ENCODE results near the gene RANBP10. TPM values are rescaled to one million over a fixed set of nuclear protein-coding genes. Genes with fewer than 3 reads are reported as not detected.

The RANBP10 gene
- total and polyA plus RNA-seq, 2 of the 13 experiments (the other 11 are each of a cell fraction or from before 2014, with no cell fraction given): 9.2 to 22.7 TPM

DNA sequence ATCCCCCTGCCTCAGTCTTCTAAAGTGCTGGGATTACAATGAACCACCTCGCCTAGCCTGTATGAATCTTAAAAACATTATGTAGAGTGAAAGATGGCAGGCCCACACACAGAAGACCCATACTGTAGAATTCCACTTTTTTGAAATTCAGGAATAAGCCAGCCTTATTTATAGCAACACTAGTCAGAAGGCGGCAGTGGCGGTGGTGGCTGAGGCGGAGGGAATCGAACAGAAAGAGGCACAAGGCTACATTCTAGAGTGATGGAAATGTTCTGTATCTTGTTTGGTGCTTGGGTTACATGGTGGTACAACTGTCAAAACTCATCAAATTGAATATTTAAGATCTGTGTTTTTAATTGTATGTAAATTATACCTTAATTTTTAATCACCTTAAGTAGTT is 98.6 kb downstream of the RANBP10 start:
- in situ Hi-C loops (cut with HindIII; ENCODE audit: extremely low pct_ligation_motif_present, low pct_unique_long_range_greater_than_20kb): no loop called here
- Histone ChIP-seq H2AFZ (ENCODE audit: low read length) (no peak overlapping the region), H3K4me1 (ENCODE audit: insufficient read depth, low read length) (peaks cover 11% of the 10 kb centered on the region; the same call in 1 of the 2 replicates), H3K79me2 (ENCODE audit: insufficient read depth, low read length) (peaks cover 19% of the 10 kb centered on the region), H3K27ac (ENCODE audit: extremely low read length, insufficient read depth, low read length) (no peak overlapping the region), H3K9ac (ENCODE audit: insufficient read depth, low read depth, low read length) (no peak overlapping the region), H3K9me3 (ENCODE audit: low read length) (no peaks in the 10 kb centered on the region), H4K20me1 (ENCODE audit: insufficient read depth, low read length) (no peaks in the 10 kb centered on the region), H3K27me3 (ENCODE audit: control insufficient read depth in 1 of 2, insufficient read depth in 2 of 2, low read length in 2 of 2) (no peaks in the 10 kb centered on the region), H3K36me3 (replicated peaks in 1 of 2; ENCODE audit: control insufficient read depth in 1 of 2, insufficient read depth in 2 of 2, low read length in 2 of 2) (peaks cover 0 to 2% of the 10 kb centered on the region in 2 experiments; a peak in 2 of 5 replicates), H3K4me3 (replicated peaks in 1 of 3; ENCODE audit: insufficient read depth in 1 of 3, low read depth in 2 of 3, low read length in 3 of 3) (no peak overlapping the region), H3K4me2 (ENCODE audit: low read depth, low read length) (no peak overlapping the region)
- BruUV-seq (replicated peaks): no TSS peak
- no peak for ATAC-seq
- no peak for FAIRE-seq
- 94% methylated on average over 5 of the region's 5 CpGs for WGBS (ENCODE audit: low lambda C conversion rate)
- DNase-seq (ENCODE audit: low spot score): no peak
- intact Hi-C loops (cut with micrococcal nuclease; ENCODE audit: unreplicated experiment): no loop called here
- TF ChIP-seq, protein P1, sequence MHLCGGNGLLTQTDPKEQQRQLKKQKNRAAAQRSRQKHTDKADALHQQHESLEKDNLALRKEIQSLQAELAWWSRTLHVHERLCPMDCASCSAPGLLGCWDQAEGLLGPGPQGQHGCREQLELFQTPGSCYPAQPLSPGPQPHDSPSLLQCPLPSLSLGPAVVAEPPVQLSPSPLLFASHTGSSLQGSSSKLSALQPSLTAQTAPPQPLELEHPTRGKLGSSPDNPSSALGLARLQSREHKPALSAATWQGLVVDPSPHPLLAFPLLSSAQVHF (CRISPR knock-in tag; IDR thresholded peaks at IDR 0.05): no peak
- no peak for TF ChIP-seq ZNF7 (CRISPR knock-in tag; IDR thresholded peaks at IDR 0.05)
- ChIA-PET CTCF (ENCODE audit: low intra/inter-chr PET ratio, low total read pairs) (no interaction called here), POLR2A (no interaction called here)

GRCh38 chr16:67707210-67707609 is 99.2 kb downstream of the RANBP10 start:
- CTCF ChIA-PET (ENCODE audit: low intra/inter-chr PET ratio, low total read pairs): no interaction called here
- DNase-seq (ENCODE audit: low spot score) (no peak), FAIRE-seq (no peak), ATAC-seq (no peak)
- no peak overlapping the region for H2AFZ ChIP-seq (ENCODE audit: low read length)
- no TSS peak for BruUV-seq (replicated peaks)
- H3K27ac ChIP-seq (ENCODE audit: extremely low read length, insufficient read depth, low read length): no peak overlapping the region
- no peak overlapping the region for H3K4me2 ChIP-seq (ENCODE audit: low read depth, low read length)
- no peak overlapping the region for H3K4me3 ChIP-seq (replicated peaks in 1 of 3; ENCODE audit: insufficient read depth in 1 of 3, low read depth in 2 of 3, low read length in 3 of 3)
- intact Hi-C loops (cut with micrococcal nuclease; ENCODE audit: unreplicated experiment) (no loop called here), in situ Hi-C loops (cut with HindIII; ENCODE audit: extremely low pct_ligation_motif_present, low pct_unique_long_range_greater_than_20kb) (no loop called here)
- peaks cover 19% of the 10 kb centered on the region for H3K79me2 ChIP-seq (ENCODE audit: insufficient read depth, low read length)
- H3K27me3 ChIP-seq (ENCODE audit: control insufficient read depth in 1 of 2, insufficient read depth in 2 of 2, low read length in 2 of 2): no peaks in the 10 kb centered on the region
- H3K36me3 ChIP-seq (replicated peaks in 1 of 2; ENCODE audit: control insufficient read depth in 1 of 2, insufficient read depth in 2 of 2, low read length in 2 of 2): peaks cover 0 to 2% of the 10 kb centered on the region in 2 experiments; a peak in 2 of 5 replicates
- no peak overlapping the region for H3K9ac ChIP-seq (ENCODE audit: insufficient read depth, low read depth, low read length)
- TF ChIP-seq ZNF513 (CRISPR knock-in tag; conservative IDR thresholded peaks at IDR 0.05): no peak
- H3K9me3 ChIP-seq (ENCODE audit: low read length): no peaks in the 10 kb centered on the region
- WGBS (ENCODE audit: low lambda C conversion rate): 98% methylated on average over 4 of the region's 4 CpGs
- H4K20me1 ChIP-seq (ENCODE audit: insufficient read depth, low read length): no peaks in the 10 kb centered on the region
- peaks cover 11% of the 10 kb centered on the region; the same call in 1 of the 2 replicates for H3K4me1 ChIP-seq (ENCODE audit: insufficient read depth, low read length)
- POLR2A ChIA-PET: interaction anchor here (1.0 kb wide), 1 partner anchor 12 kb away, joined by 3 read pairs; the partner anchor contains the start of gene GFOD2

Measured in HepG2 (cell line).